Endothelial cell of umbilical vein (primary cell): Measurements from ENCODE around the gene SYT6. TPM values are rescaled to one million over a fixed set of nuclear protein-coding genes. Genes with fewer than 3 reads are reported as not detected.

Source experiments
- BruUV-seq: library from RNA; stranded (reverse); fragments of 400-500 nt; replicated peaks from 2 replicates; lab custom pipeline; 2021; lab: Mats Ljungman, UMichigan
- CTCF ChIA-PET: fragments of 300-600, 350-600 bp; sonication (Branson Sonifier 250); formaldehyde crosslinking; loops from one replicate; lab custom pipeline; 2021; ENCODE audit warnings: antibody characterized with exemption, inconsistent platforms; lab: Charles Lee
- POLR2A ChIA-PET: fragments of 300-600, 350-600 bp; sonication (Branson Sonifier 250); formaldehyde crosslinking; loops from one replicate; lab custom pipeline; 2021; ENCODE audit warnings: antibody characterized with exemption, inconsistent platforms; lab: Charles Lee
- DNase-seq: peaks from one replicate; pipeline ENCODE4 v3.0.0-alpha.2; 2011; ENCODE audit warnings: low read depth, low spot score
- FAIRE-seq: peaks from 2 replicates; lab custom pipeline; 2011; peaks lifted over from hg19 to GRCh38; lab: Jason Lieb, UNC
- H2AFZ ChIP-seq: 2 replicates; pipeline ENCODE4 v1.6.0; 2012; ENCODE audit warnings: low read depth, low read length, control low read depth, inconsistent platforms
- H3K27ac ChIP-seq: 2 replicates; pipeline ENCODE4 v1.5.1; 2011; ENCODE audit warnings: low read depth, mild to moderate bottlenecking, control low read depth, low read length, moderate library complexity; ENCODE audit not compliant: insufficient read depth
- H3K27me3 ChIP-seq, 2 experiments: 2 replicates each; pipeline versions ENCODE4 v1.6.0 to v1.6.1; 2011; ENCODE audit warnings: low read length in 2 of 2, mixed read lengths in 1 of 2; ENCODE audit not compliant: control insufficient read depth in 2 of 2, insufficient read depth in 2 of 2
- H3K36me3 ChIP-seq, 2 experiments: 2 replicates in 1 of 2; 3 replicates in 1 of 2; pipeline ENCODE4 v1.5.1; 2011; ENCODE audit warnings: low read length in 2 of 2, mild to moderate bottlenecking in 1 of 2, moderate library complexity in 1 of 2; ENCODE audit not compliant: control insufficient read depth in 2 of 2, insufficient read depth in 2 of 2; ENCODE audit errors: extremely low read depth in 1 of 2
- H3K4me1 ChIP-seq: 3 replicates; pipeline ENCODE4 v1.5.1; 2011; ENCODE audit warnings: mild to moderate bottlenecking, low read length; ENCODE audit not compliant: control insufficient read depth, insufficient read depth; ENCODE audit errors: extremely low read depth
- H3K4me2 ChIP-seq: 2 replicates; pipeline ENCODE4 v1.6.1; 2011; ENCODE audit warnings: low read length, control low read depth, mixed read lengths; ENCODE audit not compliant: insufficient read depth
- H3K4me3 ChIP-seq, 3 experiments: fragments of 200-600 bp in 1 of 3; sonication (generic), shearing (Covaris generic) in 1 of 3; replicated peaks in 1 of 3; 2 replicates each; pipeline ENCODE4 v1.5.1; 2011 to 2016; ENCODE audit warnings: control low read depth in 3 of 3, low read length in 3 of 3, mild to moderate bottlenecking in 2 of 3, inconsistent platforms in 1 of 3, low read depth in 1 of 3, moderate library complexity in 1 of 3; ENCODE audit not compliant: insufficient read depth in 1 of 3
- H3K79me2 ChIP-seq: 2 replicates; pipeline ENCODE4 v1.6.0; 2012; ENCODE audit warnings: low read length, inconsistent platforms; ENCODE audit not compliant: control insufficient read depth, insufficient read depth
- H3K9ac ChIP-seq: replicated peaks from 2 replicates; pipeline ENCODE3; 2011; ENCODE audit warnings: low read length, control low read depth; ENCODE audit not compliant: insufficient read depth; ENCODE audit errors: extremely low read depth
- H3K9me1 ChIP-seq: replicated peaks from 3 replicates; pipeline ENCODE4 v1.6.0; 2011; ENCODE audit warnings: mild to moderate bottlenecking, low read length; ENCODE audit not compliant: control insufficient read depth, insufficient read depth; ENCODE audit errors: extremely low read depth
- H3K9me3 ChIP-seq: replicated peaks from 2 replicates; pipeline ENCODE4 v1.5.1; 2012; ENCODE audit warnings: low read length, inconsistent platforms; ENCODE audit not compliant: control insufficient read depth, insufficient read depth
- H4K20me1 ChIP-seq: replicated peaks from 2 replicates; pipeline ENCODE3; 2011; ENCODE audit warnings: mild to moderate bottlenecking, low read length; ENCODE audit not compliant: control insufficient read depth, insufficient read depth; ENCODE audit errors: extremely low read depth
- EZH2 ChIP-seq: IDR thresholded peaks from 2 replicates; pipeline ENCODE4 v1.6.1; 2012; ENCODE audit warnings: borderline replicate concordance, low read depth, mild to moderate bottlenecking, moderate library complexity, low read length, inconsistent platforms; ENCODE audit not compliant: severe bottlenecking
- FOS ChIP-seq: IDR thresholded peaks from 2 replicates; pipeline ENCODE4 v1.6.1; 2011; ENCODE audit warnings: mild to moderate bottlenecking, low read length, moderate library complexity, borderline replicate concordance; ENCODE audit not compliant: insufficient read depth
- GATA2 ChIP-seq: IDR thresholded peaks from 2 replicates; pipeline ENCODE4 v1.7.0; 2011; ENCODE audit warnings: low read depth, mild to moderate bottlenecking, moderate library complexity, mixed read lengths, low read length; ENCODE audit not compliant: insufficient read length, insufficient read depth
- JUN ChIP-seq: IDR thresholded peaks from 2 replicates; pipeline ENCODE4 v1.6.1; 2011; ENCODE audit warnings: borderline replicate concordance, low read depth; ENCODE audit not compliant: insufficient read length, insufficient read depth
- MYC ChIP-seq: IDR thresholded peaks from one replicate; pipeline ENCODE4 v1.6.1; 2011; ENCODE audit warnings: mild to moderate bottlenecking, low read depth, low read length
- POLR2A ChIP-seq: IDR thresholded peaks from 2 replicates; pipeline ENCODE4 v1.6.1; 2012; ENCODE audit warnings: low read depth, mild to moderate bottlenecking, control low read depth, low read length
- POLR2AphosphoS5 ChIP-seq: IDR thresholded peaks from 2 replicates; pipeline ENCODE4 v1.6.1; 2012; ENCODE audit warnings: low read depth, mild to moderate bottlenecking, control low read depth, low read length, moderate library complexity; ENCODE audit not compliant: insufficient read depth
- dilution Hi-C: fragments of 300-500 bp; cut with MboI; formaldehyde crosslinking; loops from one replicate; pipeline ENCODE4 v1.15.0; 2019; ENCODE audit warnings: low sequenced_read_pairs; ENCODE audit not compliant: extremely low pct_ligation_motif_present
- intact Hi-C: fragments of 100-400 bp; cut with micrococcal nuclease; formaldehyde crosslinking; loops from one replicate; pipeline ENCODE4 v1.10.0; 2022
- polyA plus RNA-seq, 4 experiments: library from polyadenylated mRNA; depleted of rRNA in 3 of 4; stranded (reverse) in 3 of 4; unstranded in 1 of 4; fragments of >200 nt; gene quantifications; 2 replicates each; pipeline versions ENCODE4 v1.2.1 to v1.2.3, GENCODE V29; 2011 to 2012; ENCODE audit warnings: missing spikeins in 1 of 4
- total RNA-seq: library from RNA; stranded (reverse); gene quantifications from 2 replicates; pipeline ENCODE4 v1.2.3, GENCODE V29; 2021
- TF ChIP-seq, protein P1 (sequence below), 2 donors: IDR thresholded peaks; 1 replicate in 1 of 2; 2 replicates in 1 of 2; pipeline ENCODE4 v1.5.1; 2011; ENCODE audit warnings: low read length in 2 of 2, mild to moderate bottlenecking in 2 of 2, moderate library complexity in 2 of 2, control low read depth in 1 of 2, inconsistent platforms in 1 of 2, low read depth in 1 of 2; ENCODE audit not compliant: insufficient read depth in 1 of 2; ENCODE audit errors: extremely low read depth in 1 of 2
- TF ChIP-seq, protein P2 (sequence below): IDR thresholded peaks from 2 replicates; pipeline ENCODE4 v1.6.1; 2011; ENCODE audit not compliant: insufficient read depth, insufficient read length

SYT6 gene
- total and polyA plus RNA-seq, 2 donors (not counting 3 experiments of a cell fraction or from before 2014, with no cell fraction given) = 0.04 TPM; not detected in 1

DNA sequence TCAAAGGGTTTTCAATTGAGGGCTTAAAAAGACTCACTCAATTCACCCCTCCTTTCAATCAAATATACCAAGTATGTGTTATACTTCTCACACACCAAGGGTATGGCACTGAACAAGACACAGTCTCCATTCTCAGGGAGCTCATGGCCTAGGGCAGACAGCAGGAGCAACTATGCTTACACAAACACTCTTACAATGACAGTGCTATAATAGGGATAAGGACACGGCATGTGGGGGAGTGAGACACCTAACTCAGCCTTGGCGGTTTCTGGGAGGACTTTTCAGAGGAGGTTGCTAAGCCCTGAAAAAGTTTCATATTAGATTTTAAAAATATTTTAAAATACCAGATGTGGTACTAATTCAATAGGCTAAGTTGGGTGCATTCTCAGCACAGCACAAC is 22.7 kb upstream of the SYT6 start:
- dilution Hi-C loops = no loop called here
- Histone ChIP-seq H3K9me3 (no peaks in the 10 kb centered on the region), H3K4me3 (no peak overlapping the region), H4K20me1 (no peaks in the 10 kb centered on the region), H3K79me2 (no peaks in the 10 kb centered on the region), H3K9me1 (no peaks in the 10 kb centered on the region), H2AFZ (no peak overlapping the region), H3K27me3 (no peaks in the 10 kb centered on the region), H3K4me1 (no peaks in the 10 kb centered on the region), H3K27ac (no peak overlapping the region), H3K36me3 (no peaks in the 10 kb centered on the region), H3K9ac (no peak overlapping the region), H3K4me2 (no peak overlapping the region)
- no peak for FAIRE-seq
- TF ChIP-seq POLR2A = no peak
- TF ChIP-seq, protein P1, sequence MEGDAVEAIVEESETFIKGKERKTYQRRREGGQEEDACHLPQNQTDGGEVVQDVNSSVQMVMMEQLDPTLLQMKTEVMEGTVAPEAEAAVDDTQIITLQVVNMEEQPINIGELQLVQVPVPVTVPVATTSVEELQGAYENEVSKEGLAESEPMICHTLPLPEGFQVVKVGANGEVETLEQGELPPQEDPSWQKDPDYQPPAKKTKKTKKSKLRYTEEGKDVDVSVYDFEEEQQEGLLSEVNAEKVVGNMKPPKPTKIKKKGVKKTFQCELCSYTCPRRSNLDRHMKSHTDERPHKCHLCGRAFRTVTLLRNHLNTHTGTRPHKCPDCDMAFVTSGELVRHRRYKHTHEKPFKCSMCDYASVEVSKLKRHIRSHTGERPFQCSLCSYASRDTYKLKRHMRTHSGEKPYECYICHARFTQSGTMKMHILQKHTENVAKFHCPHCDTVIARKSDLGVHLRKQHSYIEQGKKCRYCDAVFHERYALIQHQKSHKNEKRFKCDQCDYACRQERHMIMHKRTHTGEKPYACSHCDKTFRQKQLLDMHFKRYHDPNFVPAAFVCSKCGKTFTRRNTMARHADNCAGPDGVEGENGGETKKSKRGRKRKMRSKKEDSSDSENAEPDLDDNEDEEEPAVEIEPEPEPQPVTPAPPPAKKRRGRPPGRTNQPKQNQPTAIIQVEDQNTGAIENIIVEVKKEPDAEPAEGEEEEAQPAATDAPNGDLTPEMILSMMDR (IDR thresholded peaks at IDR 0.05; ENCODE audit: extremely low read depth in 1 of 2, insufficient read depth in 1 of 2, low read depth in 1 of 2, low read length in 2 of 2) = no peak
- TF ChIP-seq JUN = no peak
- no peak for TF ChIP-seq EZH2
- TF ChIP-seq GATA2 = no peak
- no peak for TF ChIP-seq FOS
- no peak for TF ChIP-seq MYC
- TF ChIP-seq POLR2AphosphoS5 = no peak
- TF ChIP-seq, protein P2, sequence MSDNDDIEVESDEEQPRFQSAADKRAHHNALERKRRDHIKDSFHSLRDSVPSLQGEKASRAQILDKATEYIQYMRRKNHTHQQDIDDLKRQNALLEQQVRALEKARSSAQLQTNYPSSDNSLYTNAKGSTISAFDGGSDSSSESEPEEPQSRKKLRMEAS = no peak
- no TSS peak for BruUV-seq
- ChIA-PET POLR2A (no interaction called here), CTCF (no interaction called here)
- no peak for DNase-seq
- intact Hi-C loops = no loop called here
